CD4-positive, alpha-beta memory T cell (primary cell): ENCODE measurements around the gene CHP1. TPM values are rescaled to one million over a fixed set of nuclear protein-coding genes. Genes with fewer than 3 reads are reported as not detected.
A peak's percentile ranks its signal among the peaks of the same experiment; 100 is the strongest.
"Not testable (repeated sequence)": the region's sequence is repeated elsewhere in the genome, so short reads cannot be mapped to it uniquely, and the experiment has no call there.

ENCODE experiments used
- CTCF ChIA-PET: fragments of 350-600 bp; sonication (Branson Sonifier 250); formaldehyde crosslinking; loops from one replicate; lab custom pipeline; 2021; ENCODE audit warnings: inconsistent platforms; ENCODE audit not compliant: partially characterized antibody; lab: Charles Lee
- POLR2A ChIA-PET: fragments of 350-600 bp; sonication (Branson Sonifier 250); formaldehyde crosslinking; loops from one replicate; lab custom pipeline; 2021; ENCODE audit not compliant: partially characterized antibody; lab: Charles Lee
- DNase-seq, 5 donors: peaks; one replicate each; pipeline versions ENCODE4 v3.0.0 to v3.0.0-alpha.2; 2020 to 2022; ENCODE audit warnings: mixed read lengths in 1 of 5
- H3K27ac ChIP-seq: one replicate; pipeline ENCODE4 v1.7.0; 2013; ENCODE audit warnings: low read depth, low read length
- H3K27me3 ChIP-seq: 2 replicates; pipeline ENCODE4 v1.7.0; 2013; ENCODE audit warnings: mild to moderate bottlenecking, low read length, moderate library complexity; ENCODE audit not compliant: insufficient read depth
- H3K36me3 ChIP-seq: 2 replicates; pipeline ENCODE4 v1.7.0; 2013; ENCODE audit warnings: mild to moderate bottlenecking, low read length, moderate library complexity; ENCODE audit not compliant: insufficient read depth
- H3K4me1 ChIP-seq: 2 replicates; pipeline ENCODE4 v1.7.0; 2013; ENCODE audit warnings: mild to moderate bottlenecking, low read length, moderate library complexity; ENCODE audit not compliant: insufficient read depth
- H3K4me3 ChIP-seq, 2 donors: one replicate each; pipeline ENCODE4 v1.7.0; 2013; ENCODE audit warnings: low read length in 2 of 2, mild to moderate bottlenecking in 1 of 2
- H3K9me3 ChIP-seq, 2 donors: one replicate each; pipeline ENCODE4 v1.7.0; 2013; ENCODE audit warnings: low read length in 2 of 2, control low read depth in 1 of 2; ENCODE audit not compliant: control insufficient read depth in 1 of 2
- H3K27ac Mint-ChIP-seq, 7 donors: one replicate each; pipeline ENCODE4 v1.8.0; 2020 to 2021; ENCODE audit warnings: mixed read lengths in 7 of 7, mild to moderate bottlenecking in 6 of 7, inconsistent platforms in 3 of 7, moderate library complexity in 3 of 7
- H3K27me3 Mint-ChIP-seq, 2 donors: one replicate each; pipeline ENCODE4 v1.8.0; 2020 to 2021; ENCODE audit warnings: mixed read lengths in 2 of 2
- H3K36me3 Mint-ChIP-seq, 2 donors: one replicate each; pipeline ENCODE4 v1.8.0; 2020 to 2021; ENCODE audit warnings: mixed read lengths in 2 of 2, inconsistent platforms in 1 of 2, mild to moderate bottlenecking in 1 of 2
- H3K4me1 Mint-ChIP-seq, 4 donors: one replicate each; pipeline ENCODE4 v1.8.0; 2020 to 2021; ENCODE audit warnings: mixed read lengths in 4 of 4, mild to moderate bottlenecking in 1 of 4
- H3K4me3 Mint-ChIP-seq, 8 donors: one replicate each; pipeline ENCODE4 v1.8.0; 2020 to 2021; ENCODE audit warnings: mixed read lengths in 8 of 8, mild to moderate bottlenecking in 7 of 8, moderate library complexity in 6 of 8, inconsistent platforms in 3 of 8
- H3K9me3 Mint-ChIP-seq, 8 donors: one replicate each; pipeline ENCODE4 v1.8.0; 2020 to 2021; ENCODE audit warnings: mixed read lengths in 8 of 8, mild to moderate bottlenecking in 5 of 8, inconsistent platforms in 3 of 8, moderate library complexity in 1 of 8
- intact Hi-C: fragments of 100-400 bp; cut with micrococcal nuclease; formaldehyde crosslinking; loops from one replicate; pipeline ENCODE4 v1.15.1; 2023
- polyA plus RNA-seq, 2 donors: library from polyadenylated mRNA; unstranded; fragments of 300-500 nt; fragmentation: Illumina TruSeq; gene quantifications; one replicate each; pipeline ENCODE4 v1.2.3, GENCODE V29; 2021
- total RNA-seq, 2 experiments: library from RNA; stranded (reverse); gene quantifications; one replicate each; pipeline ENCODE4 v1.2.3, GENCODE V29; 2021

Gene CHP1
- total and polyA plus RNA-seq, 4 experiments from 2014 or later, result 9.8 to 27.1 (median 21.4) TPM

- no peaks in the 10 kb centered on the region for H3K27me3 Mint-ChIP-seq
- ChIA-PET CTCF (no interaction called here), POLR2A (no interaction called here)
- Histone ChIP-seq H3K27me3 (no peaks in the 10 kb centered on the region), H3K4me1 (no peaks in the 10 kb centered on the region), H3K9me3 (no peaks in the 10 kb centered on the region), H3K36me3 (no peaks in the 10 kb centered on the region), H3K27ac (no peak overlapping the region), H3K4me3 (no peak overlapping the region)
- intact Hi-C loops, result no loop called here
- H3K4me1 Mint-ChIP-seq, result peaks cover 0 to 5% (median 3%) of the 10 kb centered on the region in 4 donors
- no peak overlapping the region for H3K4me3 Mint-ChIP-seq
- H3K27ac Mint-ChIP-seq, result no peak overlapping the region
- H3K9me3 Mint-ChIP-seq, result no peaks in the 10 kb centered on the region
- H3K36me3 Mint-ChIP-seq, result peaks cover under 1 to 6% of the 10 kb centered on the region in 2 donors
- DNase-seq, result no peak
Measured at GRCh38 chr15:41307679-41308078, 76.6 kb downstream of the CHP1 start.

- CTCF ChIA-PET, result no interaction called here
- no peaks in the 10 kb centered on the region for H3K9me3 Mint-ChIP-seq
- POLR2A ChIA-PET, result no interaction called here
Measured at GRCh38 chr15:41309226-41309905, 78.3 kb downstream of the CHP1 start.

DNA sequence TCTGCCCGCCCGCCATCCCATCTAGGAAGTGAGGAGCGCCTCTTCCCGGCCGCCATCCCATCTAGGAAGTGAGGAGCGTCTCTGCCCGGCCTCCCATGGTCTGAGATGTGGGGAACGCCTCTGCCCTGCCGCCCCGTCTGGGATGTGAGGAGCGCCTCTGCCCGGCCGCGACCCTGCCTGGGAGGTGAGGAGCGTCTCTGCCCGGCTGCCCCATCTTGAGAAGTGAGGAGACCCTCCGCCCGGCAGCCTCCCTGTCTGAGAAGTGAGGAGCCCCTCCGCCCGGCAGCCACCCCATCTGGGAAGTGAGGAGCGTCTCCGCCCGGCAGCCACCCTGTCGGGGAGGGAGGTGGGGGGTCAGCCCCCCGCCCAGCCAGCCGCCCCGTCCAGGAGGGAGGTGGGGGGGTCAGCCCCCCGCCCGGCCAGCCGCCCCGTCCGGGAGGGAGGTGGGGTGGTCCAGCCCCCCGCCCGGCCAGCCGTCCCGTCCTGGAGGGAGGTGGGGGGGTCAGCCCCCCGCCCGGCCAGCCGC is 89.8 kb downstream of the CHP1 start:
- intact Hi-C loops, H3K36me3 Mint-ChIP-seq, POLR2A ChIA-PET: not testable (repeated sequence)

More at GRCh38 chr15:41309226-41309905, 78.3 kb downstream of the CHP1 start:
- Histone ChIP-seq H3K27ac (no peak overlapping the region), H3K4me3 (no peak overlapping the region), H3K4me1 (no peaks in the 10 kb centered on the region), H3K27me3 (no peaks in the 10 kb centered on the region), H3K36me3 (no peaks in the 10 kb centered on the region), H3K9me3 (no peaks in the 10 kb centered on the region)
- Mint-ChIP-seq H3K27ac (no peak overlapping the region), H3K4me3 (no peak overlapping the region), H3K4me1 (peaks cover 0 to 5% (median 1%) of the 10 kb centered on the region in 4 donors), H3K36me3 (peaks cover 5 to 12% of the 10 kb centered on the region in 2 donors), H3K27me3 (no peaks in the 10 kb centered on the region)
- DNase-seq, result no peak
- intact Hi-C loops, result no loop called here

GRCh38 chr15:41323611-41324010 is 92.5 kb downstream of the CHP1 start:
- ChIA-PET CTCF (interaction anchor here (1.1 kb wide), 1 partner anchor 9 kb away, joined by 3 read pairs; the partner anchor contains the start of gene OIP5), POLR2A (interaction anchor here (0.7 kb wide), 1 partner anchor 9 kb away, joined by 3 read pairs; the partner anchor contains the start of genes NUSAP1 and OIP5)
- H3K4me1 ChIP-seq, result peaks cover 4% of the 10 kb centered on the region
- Mint-ChIP-seq H3K9me3 (no peaks in the 10 kb centered on the region), H3K4me1 (no peaks in the 10 kb centered on the region), H3K36me3 (no peaks in the 10 kb centered on the region), H3K4me3 (no peak overlapping the region), H3K27ac (no peak overlapping the region), H3K27me3 (no peaks in the 10 kb centered on the region)
- DNase-seq, result no peak
- H3K4me3 ChIP-seq, result no peak overlapping the region
- no peak overlapping the region for H3K27ac ChIP-seq
- H3K36me3 ChIP-seq, result no peaks in the 10 kb centered on the region
- H3K27me3 ChIP-seq, result no peaks in the 10 kb centered on the region
- intact Hi-C loops, result no loop called here
- H3K9me3 ChIP-seq, result no peaks in the 10 kb centered on the region

More for the DNA sequence above, 89.8 kb downstream of the CHP1 start:
- H3K27me3 Mint-ChIP-seq, H3K9me3 Mint-ChIP-seq, H3K9me3 ChIP-seq, H3K4me3 ChIP-seq, H3K27me3 ChIP-seq, H3K4me1 ChIP-seq, H3K4me3 Mint-ChIP-seq, H3K4me1 Mint-ChIP-seq, CTCF ChIA-PET, H3K27ac ChIP-seq, DNase-seq, H3K36me3 ChIP-seq, H3K27ac Mint-ChIP-seq: not testable (repeated sequence)

DNA sequence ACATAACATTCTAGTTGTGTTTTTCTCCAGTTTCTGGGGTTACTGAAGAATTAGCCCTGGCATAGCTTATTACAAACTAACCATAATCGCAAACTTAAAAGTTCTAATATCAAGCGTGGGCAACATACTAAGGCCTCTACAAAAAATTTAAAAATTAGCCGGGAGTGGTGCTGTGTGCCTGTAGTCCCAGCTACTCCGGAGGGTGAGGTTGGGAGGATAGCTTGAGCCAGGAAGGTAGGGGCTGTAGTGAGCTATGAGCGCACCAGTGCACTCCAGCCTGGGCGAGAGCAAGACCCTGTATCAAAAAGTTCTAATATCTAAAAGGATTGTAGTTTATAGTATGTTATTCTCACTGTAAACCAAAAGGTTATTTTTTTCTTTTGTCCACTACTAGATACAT is 100.2 kb downstream of the CHP1 start:
- Mint-ChIP-seq H3K27me3 (no peaks in the 10 kb centered on the region), H3K9me3 (no peaks in the 10 kb centered on the region), H3K27ac (peak overlapping the region in 6 of 7 donors; percentile 79 to 95 (median 92)), H3K36me3 (peaks cover 0 to 12% of the 10 kb centered on the region in 2 donors), H3K4me1 (peaks cover 14 to 40% (median 25%) of the 10 kb centered on the region in 4 donors), H3K4me3 (peak overlapping the region; percentile 97 to 100 (median 99))
- Histone ChIP-seq H3K27me3 (no peaks in the 10 kb centered on the region), H3K4me1 (peaks cover 24% of the 10 kb centered on the region), H3K9me3 (no peaks in the 10 kb centered on the region), H3K4me3 (peak overlapping the region in 1 of 2 donors; percentile 88), H3K27ac (peak overlapping the region; percentile 18), H3K36me3 (no peaks in the 10 kb centered on the region)
- DNase-seq, result no peak
- intact Hi-C loops, result loop anchor here (5.0 to 10.0 kb wide), 4 partner anchors 86 to 636 kb away; partner anchors contain the start of genes DNAJC17, RAD51, RTF1 and ZFYVE19
- ChIA-PET CTCF (interaction anchor here (0.6 to 1.2 kb wide), 2 partner anchors 45 to 1145 kb away, joined by 3 read pairs; no protein-coding TSS in a partner anchor), POLR2A (no interaction called here)

Other genes starting within 250 kb of the CHP1 start
- 10 to 100 TPM; 29.7 to 34.4 TPM for gene INO80, start 115.0 kb upstream of the CHP1 start, total RNA-seq
- 1 to 10 TPM; 1.5 to 6.7 TPM for gene INO80, start 115.0 kb upstream of the CHP1 start, polyA plus RNA-seq
- gene EXD1, start 511 bp upstream of the CHP1 start, total RNA-seq, result not detected
- gene EXD1, start 511 bp upstream of the CHP1 start, polyA plus RNA-seq, result not detected
- gene OIP5, start 101.3 kb downstream of the CHP1 start, total RNA-seq, result under 1 TPM; 0.52 to 0.72 TPM
- gene OIP5, start 101.3 kb downstream of the CHP1 start, polyA plus RNA-seq, result under 1 TPM; 0.70 to 0.76 TPM
- gene NUSAP1, start 101.6 kb downstream of the CHP1 start, total RNA-seq, result 1 to 10 TPM; 3.5 to 4.2 TPM
- 1 to 10 TPM; 1.8 to 4.4 TPM for gene NUSAP1, start 101.6 kb downstream of the CHP1 start, polyA plus RNA-seq
- gene NDUFAF1, start 171.2 kb downstream of the CHP1 start, total RNA-seq, result 10 to 100 TPM; 14.2 to 15.8 TPM
- 10 to 100 TPM; 19.1 to 23.9 TPM for gene NDUFAF1, start 171.2 kb downstream of the CHP1 start, polyA plus RNA-seq
- 10 to 100 TPM; 31.9 to 35.9 TPM for gene RTF1, start 185.8 kb downstream of the CHP1 start, total RNA-seq
- 10 to 100 TPM in 1 of 2 donors, 1 to 10 TPM in 1; 7.4 to 29.6 TPM for gene RTF1, start 185.8 kb downstream of the CHP1 start, polyA plus RNA-seq